Activated B cell treated with CpG ODN at 0.5 μM for 24 hours (primary cell): ENCODE results near the gene PBX1. TPM values are rescaled to one million over a fixed set of nuclear protein-coding genes. Genes with fewer than 3 reads are reported as not detected.

Source experiments
- ATAC-seq: fragments of 200-7000 bp; cut with Tn5 transposase; one replicate; pipeline ENCODE4 v1.10.0; 2021; ENCODE audit warnings: low read depth, mild to moderate bottlenecking, moderate library complexity
- CTCF ChIA-PET: fragments of 350-600 bp; sonication (Branson Sonifier 250); formaldehyde crosslinking; loops from one replicate; lab custom pipeline; 2021; ENCODE audit warnings: antibody characterized with exemption; lab: Charles Lee
- POLR2A ChIA-PET: fragments of 350-600 bp; sonication (Branson Sonifier 250); formaldehyde crosslinking; loops from one replicate; lab custom pipeline; 2021; ENCODE audit warnings: antibody characterized with exemption; lab: Charles Lee
- DNase-seq: peaks from one replicate; pipeline ENCODE4 v3.0.0; 2022
- H3K27ac Mint-ChIP-seq: one replicate; pipeline ENCODE4 v1.8.0; 2020; ENCODE audit warnings: mixed read lengths
- H3K27me3 Mint-ChIP-seq: one replicate; pipeline ENCODE4 v1.8.0; 2021; ENCODE audit warnings: mixed read lengths
- H3K36me3 Mint-ChIP-seq: one replicate; pipeline ENCODE4 v1.8.0; 2021; ENCODE audit warnings: low read depth, mixed read lengths
- H3K4me1 Mint-ChIP-seq: one replicate; pipeline ENCODE4 v1.8.0; 2021; ENCODE audit warnings: mixed read lengths
- H3K4me3 Mint-ChIP-seq: one replicate; pipeline ENCODE4 v1.8.0; 2020; ENCODE audit warnings: mild to moderate bottlenecking, mixed read lengths
- H3K9me3 Mint-ChIP-seq: one replicate; pipeline ENCODE4 v1.8.0; 2020; ENCODE audit warnings: mixed read lengths
- CTCF ChIP-seq: fragments of 200-600 bp; IDR thresholded peaks from one replicate; pipeline ENCODE4 v1.8.0; 2022; ENCODE audit warnings: antibody characterized with exemption, mild to moderate bottlenecking
- intact Hi-C: fragments of 100-400 bp; cut with micrococcal nuclease; formaldehyde crosslinking; loops from one replicate; pipeline ENCODE4 v1.15.1; 2024
- total RNA-seq: library from RNA; stranded (reverse); gene quantifications from 2 replicates; pipeline ENCODE4 v1.2.3, GENCODE V29; 2022

The PBX1 gene
- total RNA-seq, 1 donor from 2014 or later = not detected

DNA sequence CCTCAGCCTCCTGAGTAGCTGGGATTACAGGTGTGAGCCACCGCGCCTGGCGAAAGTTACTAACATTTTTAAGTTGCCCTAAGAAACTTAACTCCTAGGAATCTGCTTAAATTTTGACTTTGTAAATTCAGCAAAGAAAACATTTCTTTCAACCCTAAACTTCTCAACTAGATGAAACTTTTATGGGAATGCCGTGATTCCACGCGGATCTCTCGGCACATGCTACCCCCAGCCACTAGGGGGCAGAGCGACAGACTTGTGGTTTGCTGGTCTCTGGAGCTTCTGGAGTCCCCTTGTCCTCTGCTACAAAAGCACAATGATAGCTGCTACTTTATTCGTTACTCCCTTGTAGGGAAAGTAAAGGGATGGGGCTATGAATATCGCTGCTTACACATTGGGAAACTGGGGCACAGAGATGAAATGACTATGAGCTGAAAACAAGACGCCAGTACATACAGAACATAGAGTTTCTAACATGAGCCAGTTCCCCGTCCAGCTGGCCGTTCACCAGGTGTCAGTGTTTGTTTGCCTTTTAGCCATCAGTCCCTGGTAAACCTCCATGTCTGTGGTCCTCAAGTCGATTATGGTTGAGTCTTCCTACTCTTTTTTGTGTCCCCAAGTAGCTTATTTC, 114.7 kb downstream of the PBX1 start:
- no peak overlapping the region for H3K27ac Mint-ChIP-seq

GRCh38 chr1:164675342-164675904, 116.4 kb downstream of the PBX1 start:
- ChIA-PET CTCF (no interaction called here), POLR2A (no interaction called here)
- Mint-ChIP-seq H3K4me3 (no peak overlapping the region), H3K4me1 (no peaks in the 10 kb centered on the region), H3K36me3 (no peaks in the 10 kb centered on the region), H3K27ac (no peak overlapping the region), H3K27me3 (no peaks in the 10 kb centered on the region), H3K9me3 (no peaks in the 10 kb centered on the region)
- no peak for TF ChIP-seq CTCF
- no peak for ATAC-seq
- no peak for DNase-seq
- intact Hi-C loops = no loop called here

More for the DNA sequence above, 114.7 kb downstream of the PBX1 start:
- Mint-ChIP-seq H3K4me1 (no peaks in the 10 kb centered on the region), H3K27me3 (peaks cover 2% of the 10 kb centered on the region), H3K36me3 (no peaks in the 10 kb centered on the region), H3K9me3 (peaks cover 4% of the 10 kb centered on the region), H3K4me3 (no peak overlapping the region)
- CTCF ChIA-PET = no interaction called here
- intact Hi-C loops = no loop called here
- POLR2A ChIA-PET = no interaction called here
- ATAC-seq = no peak
- TF ChIP-seq CTCF = no peak
- no peak for DNase-seq

- no peaks in the 10 kb centered on the region for H3K36me3 Mint-ChIP-seq
- intact Hi-C loops = no loop called here
- no peak for TF ChIP-seq CTCF
- no peak for ATAC-seq
- H3K4me3 Mint-ChIP-seq = no peak overlapping the region
- no peak for DNase-seq
- H3K4me1 Mint-ChIP-seq = no peaks in the 10 kb centered on the region
- H3K27ac Mint-ChIP-seq = no peak overlapping the region
- no peaks in the 10 kb centered on the region for H3K27me3 Mint-ChIP-seq
- POLR2A ChIA-PET = no interaction called here
- CTCF ChIA-PET = no interaction called here
- H3K9me3 Mint-ChIP-seq = no peaks in the 10 kb centered on the region
Measured at GRCh38 chr1:164678136-164678700, 119.2 kb downstream of the PBX1 start.

DNA sequence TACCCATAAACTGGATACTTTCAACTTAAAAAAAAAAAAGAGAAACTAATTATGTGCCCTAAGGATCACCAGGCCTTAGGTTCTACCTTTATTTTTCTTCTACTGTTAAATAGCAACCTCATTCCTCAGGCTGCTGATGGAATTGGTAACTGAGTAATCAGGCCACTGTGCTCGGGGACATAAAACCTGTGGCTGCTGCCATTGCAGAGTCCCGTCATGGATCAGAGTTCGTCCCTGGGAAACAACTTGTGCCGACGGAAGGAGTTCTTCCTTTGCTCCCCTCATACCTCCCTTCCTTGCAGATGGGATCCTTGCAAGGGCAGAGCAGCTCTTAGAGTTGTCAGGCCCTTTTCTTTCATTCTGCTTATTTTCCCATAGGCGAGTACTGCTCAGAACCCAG, 123.6 kb downstream of the PBX1 start:
- no peaks in the 10 kb centered on the region for H3K36me3 Mint-ChIP-seq

More for the DNA sequence above, 123.6 kb downstream of the PBX1 start:
- TF ChIP-seq CTCF = no peak
- H3K9me3 Mint-ChIP-seq = no peaks in the 10 kb centered on the region
- no peak overlapping the region for H3K4me3 Mint-ChIP-seq
- no peaks in the 10 kb centered on the region for H3K27me3 Mint-ChIP-seq
- DNase-seq = no peak
- ChIA-PET CTCF (no interaction called here), POLR2A (no interaction called here)
- intact Hi-C loops = no loop called here
- ATAC-seq = no peak
- H3K4me1 Mint-ChIP-seq = no peaks in the 10 kb centered on the region
- no peak overlapping the region for H3K27ac Mint-ChIP-seq
